Upper lobe of left lung (tissue), 6 donors: ENCODE data around the gene FOXD1. TPM values are rescaled to one million over a fixed set of nuclear protein-coding genes. Genes with fewer than 3 reads are reported as not detected.
A peak's percentile ranks its signal among the peaks of the same experiment; 100 is the strongest.

Source experiments
- ATAC-seq, 2 donors: fragments of 200-7000 bp; cut with Tn5 transposase; one replicate each; pipeline ENCODE4 v1.9.1; 2022; ENCODE audit warnings: mild to moderate bottlenecking in 2 of 2, moderate library complexity in 2 of 2; ENCODE audit not compliant: low FRiP score in 2 of 2
- DNase-seq, 2 donors: peaks; one replicate each; pipeline ENCODE4 v3.0.0-alpha.2; 2019 to 2020
- H3K27ac ChIP-seq, 4 donors: fragments of 200-600 bp; sonication (generic); one replicate each; pipeline ENCODE4 v1.5.1; 2016 to 2019
- H3K27me3 ChIP-seq, 4 donors: fragments of 200-600 bp; sonication (generic); one replicate each; pipeline ENCODE4 v1.5.1; 2017 to 2019
- H3K36me3 ChIP-seq, 4 donors: fragments of 200-600 bp; sonication (generic); one replicate each; pipeline ENCODE4 v1.5.1; 2016 to 2019
- H3K4me1 ChIP-seq, 4 donors: fragments of 200-600 bp; sonication (generic); one replicate each; pipeline ENCODE4 v1.5.1; 2018 to 2019
- H3K4me3 ChIP-seq, 4 donors: fragments of 200-600 bp; sonication (generic); one replicate each; pipeline ENCODE4 v1.5.1; 2017 to 2019; ENCODE audit warnings: mild to moderate bottlenecking in 2 of 4, moderate library complexity in 1 of 4
- H3K9me3 ChIP-seq, 4 donors: fragments of 200-600 bp; sonication (generic); one replicate each; pipeline ENCODE4 v1.5.1; 2018 to 2019
- EP300 ChIP-seq, 4 donors: sonication (generic); formaldehyde crosslinking; IDR thresholded peaks; one replicate each; pipeline ENCODE4 v1.5.1; 2017; ENCODE audit warnings: antibody characterized with exemption in 4 of 4, control low read depth in 2 of 4
- POLR2A ChIP-seq, 4 donors: fragments of 450-650 bp; IDR thresholded peaks; one replicate each; pipeline ENCODE4 v1.5.1; 2016 to 2017; ENCODE audit warnings: antibody characterized with exemption in 4 of 4, mild to moderate bottlenecking in 2 of 4
- POLR2AphosphoS5 ChIP-seq, 2 donors: sonication (generic); formaldehyde crosslinking; IDR thresholded peaks; one replicate each; pipeline ENCODE4 v1.5.1; 2017; ENCODE audit warnings: antibody characterized with exemption in 2 of 2
- WGBS, 2 donors: methylation state at CpG; one replicate each; pipeline ENCODE4 v1.1.5; 2017 to 2018; 5-methylcytosine and 5-hydroxymethylcytosine counted together
- total RNA-seq, 6 donors: library from RNA; depleted of rRNA in 4 of 6; stranded (reverse); fragments of >200 nt in 4 of 6; gene quantifications; one replicate each; pipeline versions ENCODE4 v1.1.0 to v1.2.1, GENCODE V29; 2016 to 2021
- TF ChIP-seq, protein P1 (sequence below), 6 experiments: fragments of 450-650 bp in 4 of 6; fragments of 200-600 bp in 2 of 6; sonication (generic) in 2 of 6; IDR thresholded peaks; one replicate each; pipeline ENCODE4 v1.5.1; 2016 to 2019; ENCODE audit warnings: antibody characterized with exemption in 6 of 6
- donor health status: DM: no; HTN: no; CAD: no; lungs with moderate emphysema.
- donor health status: DM: no; HTN: yes; CAD: no; lungs with severe emphysema.

The FOXD1 gene
- total RNA-seq, 6 donors from 2014 or later = 0.54 to 0.79 (median 0.67) TPM; not detected in 2

DNA sequence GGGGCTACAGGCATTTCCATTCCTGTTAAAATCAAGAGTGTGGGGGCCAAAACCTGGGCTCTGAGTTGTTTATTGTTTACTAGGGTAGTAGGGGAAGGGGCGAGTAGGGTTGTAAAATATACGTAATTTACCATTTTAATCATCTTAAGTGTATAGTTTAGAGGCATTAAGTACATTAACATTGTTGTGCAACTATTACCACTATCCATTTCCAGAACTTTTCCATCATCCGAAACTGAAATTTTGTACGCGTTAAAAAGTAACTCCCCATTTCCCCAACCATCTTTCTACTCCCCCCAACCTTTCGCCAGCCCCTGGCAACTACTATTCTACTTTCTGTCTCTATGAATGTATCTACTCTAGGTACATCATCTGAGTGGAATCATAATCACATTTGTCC, 3.6 kb upstream of the FOXD1 start:
- H3K4me1 ChIP-seq = peaks cover 14 to 31% (median 19%) of the 10 kb centered on the region in 4 donors
- WGBS, 2 donors = 56 to 58% methylated on average over 6 of the region's 6 CpGs
- TF ChIP-seq, protein P1, sequence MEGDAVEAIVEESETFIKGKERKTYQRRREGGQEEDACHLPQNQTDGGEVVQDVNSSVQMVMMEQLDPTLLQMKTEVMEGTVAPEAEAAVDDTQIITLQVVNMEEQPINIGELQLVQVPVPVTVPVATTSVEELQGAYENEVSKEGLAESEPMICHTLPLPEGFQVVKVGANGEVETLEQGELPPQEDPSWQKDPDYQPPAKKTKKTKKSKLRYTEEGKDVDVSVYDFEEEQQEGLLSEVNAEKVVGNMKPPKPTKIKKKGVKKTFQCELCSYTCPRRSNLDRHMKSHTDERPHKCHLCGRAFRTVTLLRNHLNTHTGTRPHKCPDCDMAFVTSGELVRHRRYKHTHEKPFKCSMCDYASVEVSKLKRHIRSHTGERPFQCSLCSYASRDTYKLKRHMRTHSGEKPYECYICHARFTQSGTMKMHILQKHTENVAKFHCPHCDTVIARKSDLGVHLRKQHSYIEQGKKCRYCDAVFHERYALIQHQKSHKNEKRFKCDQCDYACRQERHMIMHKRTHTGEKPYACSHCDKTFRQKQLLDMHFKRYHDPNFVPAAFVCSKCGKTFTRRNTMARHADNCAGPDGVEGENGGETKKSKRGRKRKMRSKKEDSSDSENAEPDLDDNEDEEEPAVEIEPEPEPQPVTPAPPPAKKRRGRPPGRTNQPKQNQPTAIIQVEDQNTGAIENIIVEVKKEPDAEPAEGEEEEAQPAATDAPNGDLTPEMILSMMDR (IDR thresholded peaks at IDR 0.05) = no peak
- TF ChIP-seq POLR2AphosphoS5 (IDR thresholded peaks at IDR 0.05) (no peak), POLR2A (IDR thresholded peaks at IDR 0.05) (no peak), EP300 (IDR thresholded peaks at IDR 0.05) (no peak)
- H3K27ac ChIP-seq = no peak overlapping the region
- H3K36me3 ChIP-seq = no peaks in the 10 kb centered on the region
- H3K27me3 ChIP-seq = peaks cover 0 to 59% (median 34%) of the 10 kb centered on the region in 4 donors
- no peak for DNase-seq
- H3K4me3 ChIP-seq = no peak overlapping the region
- ATAC-seq = no peak
- no peaks in the 10 kb centered on the region for H3K9me3 ChIP-seq

DNA sequence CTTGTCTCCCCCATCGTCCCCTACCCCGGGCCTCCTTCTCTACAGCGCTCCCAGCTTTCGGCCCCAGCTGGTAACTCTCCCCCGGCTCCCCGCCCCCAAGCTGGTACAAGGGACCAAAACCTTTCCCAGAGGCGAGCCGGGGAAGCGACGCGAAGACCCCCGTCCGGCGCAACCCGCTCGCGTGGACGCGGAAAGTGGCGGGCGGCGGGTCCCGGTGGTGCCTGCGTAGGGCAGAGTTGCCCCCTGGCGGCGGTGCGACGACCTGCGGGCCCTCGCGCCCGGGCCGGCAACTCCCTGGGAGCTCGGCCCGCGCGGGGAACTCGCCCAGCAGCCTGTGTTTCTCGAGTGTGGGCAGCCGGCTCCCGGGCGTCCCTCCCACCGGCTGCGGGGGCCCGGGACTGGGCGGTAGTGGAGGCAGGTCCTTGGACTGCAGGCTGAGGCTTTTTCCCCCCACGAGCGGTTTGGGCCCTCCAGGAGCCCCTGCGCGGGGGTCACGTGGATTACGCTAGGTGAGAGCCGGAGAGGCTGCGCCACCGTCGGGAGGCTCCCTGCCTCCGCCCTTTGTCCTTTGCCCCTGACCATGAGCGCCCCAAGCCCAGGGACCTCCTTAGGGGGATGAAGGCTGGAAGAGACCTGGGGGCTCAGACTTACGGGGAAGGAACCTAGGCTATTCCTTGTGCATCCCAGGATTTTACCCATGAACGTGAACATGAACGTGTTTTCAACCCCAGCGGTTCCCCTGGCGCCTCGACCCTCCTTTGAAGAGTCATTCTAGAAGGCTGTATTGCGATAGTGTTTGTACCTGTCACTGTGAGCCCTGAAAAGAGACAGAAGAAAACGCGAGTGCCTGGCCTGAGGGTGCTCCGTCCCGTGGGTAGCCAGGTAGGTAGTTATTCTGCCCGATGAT, 2.9 kb upstream of the FOXD1 start:
- TF ChIP-seq EP300 (IDR thresholded peaks at IDR 0.05) (no peak), POLR2A (IDR thresholded peaks at IDR 0.05) (no peak), POLR2AphosphoS5 (IDR thresholded peaks at IDR 0.05) (no peak)
- TF ChIP-seq, protein P1 (IDR thresholded peaks at IDR 0.05) = peak; percentile 87 to 93 (median 90)
- DNase-seq (peak; percentile 55 to 95), ATAC-seq (peak; percentile 78 to 81)
- peaks cover 0 to 64% (median 36%) of the 10 kb centered on the region in 4 donors for H3K27me3 ChIP-seq
- 5 to 15% methylated on average over 14 to 63 of the region's 70 CpGs for WGBS, 2 donors
- no peaks in the 10 kb centered on the region for H3K36me3 ChIP-seq
- no peak overlapping the region for H3K4me3 ChIP-seq
- peaks cover 18 to 38% (median 23%) of the 10 kb centered on the region in 4 donors for H3K4me1 ChIP-seq
- no peak overlapping the region for H3K27ac ChIP-seq
- H3K9me3 ChIP-seq = no peaks in the 10 kb centered on the region

DNA sequence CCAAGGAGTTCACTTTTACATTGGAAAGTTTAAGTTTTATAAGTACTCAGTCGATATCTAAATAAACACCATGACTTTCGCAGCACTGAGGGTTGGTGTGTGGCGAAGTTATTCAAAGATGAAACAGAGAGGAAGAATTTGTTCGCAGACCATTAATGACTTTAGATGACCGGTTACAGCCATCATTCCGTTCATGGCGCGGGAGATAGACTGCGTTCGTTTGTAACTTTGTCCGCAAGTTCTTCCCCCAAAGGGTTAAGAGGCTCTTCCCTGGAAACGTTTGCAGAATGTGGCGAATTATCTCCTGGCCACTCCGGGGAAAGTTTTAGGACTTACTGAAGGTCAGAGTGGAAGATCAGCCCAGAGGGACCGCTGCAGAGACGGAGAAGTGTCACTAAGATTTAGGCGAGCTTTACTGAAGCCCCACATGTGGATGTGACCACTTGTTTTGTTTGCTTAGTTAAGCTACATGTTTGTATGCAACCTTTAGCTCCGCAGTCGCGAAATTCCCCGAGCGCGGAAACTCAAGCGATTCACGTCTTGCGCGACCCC, 2.2 kb upstream of the FOXD1 start:
- TF ChIP-seq, protein P1 (IDR thresholded peaks at IDR 0.05) = no peak
- TF ChIP-seq POLR2A (IDR thresholded peaks at IDR 0.05) (no peak), POLR2AphosphoS5 (IDR thresholded peaks at IDR 0.05) (no peak), EP300 (IDR thresholded peaks at IDR 0.05) (no peak)
- Histone ChIP-seq H3K27ac (no peak overlapping the region), H3K36me3 (no peaks in the 10 kb centered on the region), H3K9me3 (no peaks in the 10 kb centered on the region), H3K4me3 (no peak overlapping the region), H3K27me3 (peaks cover 0 to 70% (median 39%) of the 10 kb centered on the region in 4 donors), H3K4me1 (peaks cover 19 to 40% (median 25%) of the 10 kb centered on the region in 4 donors)
- no peak for DNase-seq
- ATAC-seq = no peak
- 8 to 11% methylated on average over 20 to 27 of the region's 27 CpGs for WGBS, 2 donors

DNA sequence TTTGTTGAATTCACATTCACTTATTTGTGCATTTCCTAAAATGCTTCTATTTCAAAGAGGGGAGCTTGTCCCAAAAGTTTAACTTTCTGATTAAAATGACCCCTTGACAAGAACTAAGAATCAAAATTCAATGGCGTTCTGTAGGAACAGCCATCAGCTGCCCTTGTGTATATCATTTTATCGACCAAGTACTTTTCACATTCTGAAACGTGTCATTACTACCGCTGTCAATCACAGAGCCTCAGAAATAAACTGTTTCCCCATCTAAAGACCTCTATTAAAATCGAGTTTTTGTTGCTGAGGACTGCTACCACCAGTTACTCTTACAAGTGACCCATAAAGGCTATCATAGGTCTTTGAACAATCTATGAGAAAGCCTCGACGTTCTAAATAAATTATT, 1.6 kb upstream of the FOXD1 start:
- H3K4me1 ChIP-seq = peaks cover 19 to 40% (median 25%) of the 10 kb centered on the region in 4 donors
- no peaks in the 10 kb centered on the region for H3K9me3 ChIP-seq
- no peaks in the 10 kb centered on the region for H3K36me3 ChIP-seq
- ATAC-seq (no peak), DNase-seq (no peak)
- TF ChIP-seq EP300 (IDR thresholded peaks at IDR 0.05) (no peak), POLR2A (IDR thresholded peaks at IDR 0.05) (no peak), POLR2AphosphoS5 (IDR thresholded peaks at IDR 0.05) (no peak)
- TF ChIP-seq, protein P1 (IDR thresholded peaks at IDR 0.05) = no peak
- WGBS, 2 donors = 14 to 18% methylated on average over 7 of the region's 7 CpGs
- H3K27ac ChIP-seq = no peak overlapping the region
- peaks cover 0 to 73% (median 41%) of the 10 kb centered on the region in 4 donors for H3K27me3 ChIP-seq
- no peak overlapping the region for H3K4me3 ChIP-seq
